Liver (tissue), 3 donors: ENCODE measurements around the gene CGB5.
A peak's percentile ranks its signal among the peaks of the same experiment; 100 is the strongest.

Source experiments
- EGR1 ChIP-seq, 2 donors: IDR thresholded peaks; 2 replicates each; pipeline ENCODE4 v1.6.1; 2016 to 2018; ENCODE audit warnings: antibody characterized with exemption in 2 of 2, low read depth in 2 of 2
- RAD21 ChIP-seq, 2 donors: IDR thresholded peaks; 2 replicates each; pipeline ENCODE4 v1.6.1; 2016; ENCODE audit warnings: antibody characterized with exemption in 2 of 2, mild to moderate bottlenecking in 2 of 2
- TAF1 ChIP-seq: conservative IDR thresholded peaks from 2 replicates; pipeline ENCODE4 v1.6.1; 2016; ENCODE audit warnings: antibody characterized with exemption, mild to moderate bottlenecking
- TF ChIP-seq, protein P1 (sequence below): IDR thresholded peaks from 2 replicates; pipeline ENCODE4 v1.6.1; 2016; ENCODE audit warnings: antibody characterized with exemption
- TF ChIP-seq, protein P2 (sequence below): fragments of 150-350 bp; IDR thresholded peaks from 2 replicates; pipeline ENCODE4 v1.5.1; 2017; ENCODE audit warnings: improper control_type of control experiment, low read depth, low read length; ENCODE audit not compliant: missing input control
- donor health status: healthy.
- donor health status: healthy.

DNA sequence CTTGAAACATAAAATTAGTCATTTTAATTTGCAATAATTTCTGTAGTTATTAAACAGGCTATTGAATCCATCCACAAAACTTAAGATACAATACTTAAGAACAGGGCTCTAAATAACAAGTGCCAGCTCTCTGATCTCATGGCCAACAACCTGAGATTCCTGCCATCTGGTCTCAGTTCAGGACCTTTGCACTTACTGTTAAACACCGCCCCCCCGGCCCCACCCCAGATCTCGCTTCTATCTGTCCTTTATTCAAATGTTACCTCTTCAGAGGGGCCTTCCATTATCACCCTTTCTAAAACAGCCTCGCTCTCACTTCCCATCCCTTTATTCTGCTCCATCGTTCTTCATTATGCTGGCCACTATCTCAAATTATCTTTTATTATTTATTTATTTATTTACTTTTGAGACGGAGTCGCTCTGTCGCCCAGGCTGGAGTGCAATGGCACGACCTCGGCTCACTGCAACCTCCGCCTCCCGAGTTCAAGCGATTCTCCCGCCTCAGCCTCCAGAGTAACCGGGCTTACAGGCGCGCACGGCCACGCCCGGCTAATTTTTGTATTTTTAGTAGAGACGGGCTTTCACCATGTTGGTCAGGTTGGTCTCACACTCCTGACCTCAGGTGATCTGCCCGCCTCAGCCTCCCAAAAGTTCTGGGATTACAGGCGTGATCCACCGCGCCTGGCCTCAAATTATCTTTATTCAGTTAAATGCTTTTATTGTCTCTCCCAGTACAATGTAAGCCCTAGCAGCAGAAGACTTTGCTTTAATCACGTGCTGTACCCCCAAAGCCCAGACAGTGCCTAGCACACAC, 40.8 kb downstream of the CGB5 start:
- TF ChIP-seq RAD21 (IDR thresholded peaks at IDR 0.05) (no peak), EGR1 (IDR thresholded peaks at IDR 0.05; ENCODE audit: low read depth in 2 of 2) (no peak), TAF1 (peak; percentile 14)
- TF ChIP-seq, protein P1, sequence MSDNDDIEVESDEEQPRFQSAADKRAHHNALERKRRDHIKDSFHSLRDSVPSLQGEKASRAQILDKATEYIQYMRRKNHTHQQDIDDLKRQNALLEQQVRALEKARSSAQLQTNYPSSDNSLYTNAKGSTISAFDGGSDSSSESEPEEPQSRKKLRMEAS: no peak
- TF ChIP-seq, protein P2, sequence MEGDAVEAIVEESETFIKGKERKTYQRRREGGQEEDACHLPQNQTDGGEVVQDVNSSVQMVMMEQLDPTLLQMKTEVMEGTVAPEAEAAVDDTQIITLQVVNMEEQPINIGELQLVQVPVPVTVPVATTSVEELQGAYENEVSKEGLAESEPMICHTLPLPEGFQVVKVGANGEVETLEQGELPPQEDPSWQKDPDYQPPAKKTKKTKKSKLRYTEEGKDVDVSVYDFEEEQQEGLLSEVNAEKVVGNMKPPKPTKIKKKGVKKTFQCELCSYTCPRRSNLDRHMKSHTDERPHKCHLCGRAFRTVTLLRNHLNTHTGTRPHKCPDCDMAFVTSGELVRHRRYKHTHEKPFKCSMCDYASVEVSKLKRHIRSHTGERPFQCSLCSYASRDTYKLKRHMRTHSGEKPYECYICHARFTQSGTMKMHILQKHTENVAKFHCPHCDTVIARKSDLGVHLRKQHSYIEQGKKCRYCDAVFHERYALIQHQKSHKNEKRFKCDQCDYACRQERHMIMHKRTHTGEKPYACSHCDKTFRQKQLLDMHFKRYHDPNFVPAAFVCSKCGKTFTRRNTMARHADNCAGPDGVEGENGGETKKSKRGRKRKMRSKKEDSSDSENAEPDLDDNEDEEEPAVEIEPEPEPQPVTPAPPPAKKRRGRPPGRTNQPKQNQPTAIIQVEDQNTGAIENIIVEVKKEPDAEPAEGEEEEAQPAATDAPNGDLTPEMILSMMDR: no peak
